Mesenchymal stem cell (in vitro differentiated cells and primary cell): ENCODE results near the gene TRAM2.

ENCODE experiments used
- DNase-seq: peaks from one replicate; pipeline ENCODE4 v3.0.0-alpha.2; 2013
- H2AFZ ChIP-seq: one replicate; pipeline ENCODE4 v1.6.1; 2013; ENCODE audit warnings: low read depth, mild to moderate bottlenecking, control low read depth, inconsistent platforms, low read length, moderate library complexity
- H2AK5ac ChIP-seq: 2 replicates; pipeline ENCODE4 v1.6.1; 2013; ENCODE audit warnings: low read length, moderate library complexity, mild to moderate bottlenecking, inconsistent platforms; ENCODE audit not compliant: severe bottlenecking
- H2BK120ac ChIP-seq: one replicate; pipeline ENCODE4 v1.6.1; 2013; ENCODE audit warnings: low read depth, mild to moderate bottlenecking, inconsistent platforms, low read length, moderate library complexity
- H2BK12ac ChIP-seq, 2 experiments: one replicate each; pipeline ENCODE4 v1.6.1; 2013; ENCODE audit warnings: inconsistent platforms in 2 of 2, low read length in 2 of 2, mild to moderate bottlenecking in 2 of 2, moderate library complexity in 2 of 2, control low read depth in 1 of 2
- H2BK15ac ChIP-seq: one replicate; pipeline ENCODE4 v1.6.1; 2013; ENCODE audit warnings: mild to moderate bottlenecking, low read depth, inconsistent platforms; ENCODE audit not compliant: poor library complexity, severe bottlenecking
- H2BK5ac ChIP-seq: 2 replicates; pipeline ENCODE4 v1.6.1; 2013; ENCODE audit warnings: low read depth, mild to moderate bottlenecking, low read length, control low read depth, inconsistent platforms; ENCODE audit not compliant: poor library complexity, severe bottlenecking
- H3K14ac ChIP-seq, 2 experiments: one replicate each; pipeline ENCODE4 v1.6.1; 2013; ENCODE audit warnings: inconsistent platforms in 2 of 2, low read length in 2 of 2, control low read depth in 1 of 2, mild to moderate bottlenecking in 1 of 2, moderate library complexity in 1 of 2
- H3K18ac ChIP-seq, 2 experiments: one replicate each; pipeline ENCODE4 v1.6.1; 2013; ENCODE audit warnings: inconsistent platforms in 2 of 2, low read length in 2 of 2, control low read depth in 1 of 2, low read depth in 1 of 2, mild to moderate bottlenecking in 1 of 2
- H3K23ac ChIP-seq, 2 experiments: one replicate each; pipeline ENCODE4 v1.6.1; 2013; ENCODE audit warnings: inconsistent platforms in 2 of 2, low read length in 2 of 2, mild to moderate bottlenecking in 2 of 2, moderate library complexity in 2 of 2, control low read depth in 1 of 2
- H3K27ac ChIP-seq: 2 replicates; pipeline ENCODE4 v1.5.1; 2013; ENCODE audit warnings: mild to moderate bottlenecking, moderate library complexity, low read length, control low read depth, inconsistent platforms; ENCODE audit not compliant: poor library complexity, severe bottlenecking
- H3K27me3 ChIP-seq, 2 experiments: 2 replicates each; pipeline versions ENCODE4 v1.6.1 to v1.7.0; 2013; ENCODE audit warnings: low read length in 2 of 2, mild to moderate bottlenecking in 2 of 2, moderate library complexity in 2 of 2, control low read depth in 1 of 2, inconsistent platforms in 1 of 2; ENCODE audit not compliant: control insufficient read depth in 1 of 2, insufficient read depth in 1 of 2
- H3K36me3 ChIP-seq, 2 experiments: 2 replicates each; pipeline versions ENCODE4 v1.6.1 to v1.7.0; 2013; ENCODE audit warnings: low read length in 2 of 2, control low read depth in 1 of 2, inconsistent platforms in 1 of 2, low read depth in 1 of 2, mild to moderate bottlenecking in 1 of 2; ENCODE audit not compliant: insufficient read depth in 2 of 2, control insufficient read depth in 1 of 2
- H3K4ac ChIP-seq, 2 experiments: one replicate each; pipeline ENCODE4 v1.6.1; 2013; ENCODE audit warnings: inconsistent platforms in 2 of 2, low read length in 2 of 2, mild to moderate bottlenecking in 2 of 2, moderate library complexity in 2 of 2, control low read depth in 1 of 2, low read depth in 1 of 2
- H3K4me1 ChIP-seq: 2 replicates; pipeline ENCODE4 v1.6.1; 2013; ENCODE audit warnings: low read depth, low read length, control low read depth; ENCODE audit not compliant: control insufficient read depth, insufficient read depth
- H3K4me2 ChIP-seq: 2 replicates; pipeline ENCODE4 v1.6.1; 2013; ENCODE audit warnings: low read length, mild to moderate bottlenecking, inconsistent platforms; ENCODE audit not compliant: poor library complexity, severe bottlenecking
- H3K4me3 ChIP-seq, 2 experiments: 2 replicates each; pipeline versions ENCODE4 v1.5.1 to v1.7.0; 2013; ENCODE audit warnings: low read length in 2 of 2, mild to moderate bottlenecking in 2 of 2, control low read depth in 1 of 2, low read depth in 1 of 2; ENCODE audit not compliant: insufficient read depth in 1 of 2
- H3K79me1 ChIP-seq: replicated peaks from 2 replicates; pipeline ENCODE4 v1.6.1; 2013; ENCODE audit warnings: mild to moderate bottlenecking, control low read depth, low read length, inconsistent platforms; ENCODE audit not compliant: poor library complexity, severe bottlenecking
- H3K9ac ChIP-seq: 2 replicates; pipeline ENCODE4 v1.7.0; 2013; ENCODE audit warnings: mild to moderate bottlenecking, low read length, moderate library complexity
- H3K9me3 ChIP-seq: 2 replicates; pipeline ENCODE4 v1.7.0; 2013; ENCODE audit warnings: mild to moderate bottlenecking, low read length; ENCODE audit not compliant: control insufficient read depth
- H4K8ac ChIP-seq: one replicate; pipeline ENCODE4 v1.6.1; 2013; ENCODE audit warnings: inconsistent platforms, mild to moderate bottlenecking, low read length, moderate library complexity
- H4K91ac ChIP-seq: one replicate; pipeline ENCODE4 v1.6.1; 2013; ENCODE audit warnings: mild to moderate bottlenecking, low read length, inconsistent platforms
- WGBS: methylation state at CpG from one replicate; pipeline ENCODE4 v1.1.7; 2013; ENCODE audit warnings: mixed read lengths; 5-methylcytosine and 5-hydroxymethylcytosine counted together

The TRAM2 gene

GRCh38 chr6:52566853-52567279, 10.0 kb downstream of the TRAM2 start:
- Histone ChIP-seq H3K36me3 (peaks cover 18 to 39% of the 10 kb centered on the region in 2 experiments), H2BK15ac (no peak overlapping the region), H2AFZ (no peak overlapping the region), H3K27ac (peak overlapping the region; percentile 77), H3K9ac (peak overlapping the region; percentile 55), H3K23ac (no peak overlapping the region), H3K9me3 (no peaks in the 10 kb centered on the region), H2BK120ac (no peak overlapping the region), H2BK12ac (peak overlapping the region in 1 of 2 experiments; percentile 75), H4K91ac (peak overlapping the region; percentile 92), H3K27me3 (no peaks in the 10 kb centered on the region), H3K4me2 (no peak overlapping the region), H4K8ac (no peak overlapping the region), H3K79me1 (no peaks in the 10 kb centered on the region), H3K4me1 (peaks cover 26% of the 10 kb centered on the region), H3K4ac (peak overlapping the region in 1 of 2 experiments; percentile 59), H2BK5ac (no peak overlapping the region), H2AK5ac (peak overlapping the region; percentile 91), H3K4me3 (no peak overlapping the region), H3K14ac (no peak overlapping the region), H3K18ac (peak overlapping the region; percentile 71 to 90)
- peak; percentile 99 for DNase-seq
- WGBS, result 10% methylated on average over 3 of the region's 3 CpGs

GRCh38 chr6:52566201-52566600, 10.7 kb downstream of the TRAM2 start:
- H2BK12ac ChIP-seq, result peak overlapping the region; percentile 75 to 91
- no peak overlapping the region for H2BK5ac ChIP-seq
- no peaks in the 10 kb centered on the region for H3K9me3 ChIP-seq
- H4K91ac ChIP-seq, result peak overlapping the region; percentile 92
- no peaks in the 10 kb centered on the region for H3K27me3 ChIP-seq
- peak overlapping the region; percentile 91 for H2AK5ac ChIP-seq
- peak overlapping the region; percentile 71 to 90 for H3K18ac ChIP-seq
- no peak overlapping the region for H4K8ac ChIP-seq
- peak overlapping the region in 1 of 2 experiments; percentile 78 for H3K14ac ChIP-seq
- H3K36me3 ChIP-seq, result peaks cover 16 to 36% of the 10 kb centered on the region in 2 experiments
- WGBS, result 87% methylated on average over 1 of the region's 2 CpGs
- peak overlapping the region; percentile 15 for H2BK15ac ChIP-seq
- peak overlapping the region; percentile 77 for H3K27ac ChIP-seq
- H3K79me1 ChIP-seq, result no peaks in the 10 kb centered on the region
- DNase-seq, result no peak
- no peak overlapping the region for H3K4me2 ChIP-seq
- H2BK120ac ChIP-seq, result peak overlapping the region; percentile 6
- H3K23ac ChIP-seq, result no peak overlapping the region
- H3K4me1 ChIP-seq, result peaks cover 25% of the 10 kb centered on the region
- peak overlapping the region; percentile 24 to 59 for H3K4ac ChIP-seq
- no peak overlapping the region for H2AFZ ChIP-seq
- peak overlapping the region; percentile 55 for H3K9ac ChIP-seq
- no peak overlapping the region for H3K4me3 ChIP-seq

GRCh38 chr6:52564856-52565255, 12.0 kb downstream of the TRAM2 start:
- H3K27me3 ChIP-seq, result no peaks in the 10 kb centered on the region
- H2BK15ac ChIP-seq, result no peak overlapping the region
- no peak overlapping the region for H2AK5ac ChIP-seq
- no peak overlapping the region for H3K27ac ChIP-seq
- no peak overlapping the region for H2BK120ac ChIP-seq
- no peak overlapping the region for H3K4me3 ChIP-seq
- H2BK5ac ChIP-seq, result no peak overlapping the region
- H3K18ac ChIP-seq, result no peak overlapping the region
- H3K4ac ChIP-seq, result no peak overlapping the region
- no peaks in the 10 kb centered on the region for H3K79me1 ChIP-seq
- peaks cover 15 to 36% of the 10 kb centered on the region in 2 experiments for H3K36me3 ChIP-seq
- no peak overlapping the region for H3K4me2 ChIP-seq
- H3K23ac ChIP-seq, result no peak overlapping the region
- H3K9me3 ChIP-seq, result no peaks in the 10 kb centered on the region
- DNase-seq, result no peak
- no peak overlapping the region for H4K91ac ChIP-seq
- no peak overlapping the region for H3K14ac ChIP-seq
- peaks cover 20% of the 10 kb centered on the region for H3K4me1 ChIP-seq
- no peak overlapping the region for H2AFZ ChIP-seq
- H4K8ac ChIP-seq, result no peak overlapping the region
- H3K9ac ChIP-seq, result no peak overlapping the region
- 99% methylated on average over 3 of the region's 3 CpGs for WGBS
- H2BK12ac ChIP-seq, result peak overlapping the region in 1 of 2 experiments; percentile 4

- Histone ChIP-seq H2AFZ (no peak overlapping the region), H4K8ac (no peak overlapping the region), H3K9ac (no peak overlapping the region), H3K4me1 (peaks cover 21% of the 10 kb centered on the region), H3K4me2 (no peak overlapping the region), H3K27ac (no peak overlapping the region), H3K4ac (no peak overlapping the region), H2AK5ac (no peak overlapping the region), H3K79me1 (no peaks in the 10 kb centered on the region), H4K91ac (no peak overlapping the region), H3K36me3 (peaks cover 13 to 44% of the 10 kb centered on the region in 2 experiments), H3K14ac (no peak overlapping the region), H3K9me3 (no peaks in the 10 kb centered on the region), H2BK15ac (no peak overlapping the region), H2BK12ac (no peak overlapping the region), H3K4me3 (no peak overlapping the region), H3K23ac (no peak overlapping the region), H3K27me3 (no peaks in the 10 kb centered on the region), H2BK120ac (no peak overlapping the region), H3K18ac (no peak overlapping the region), H2BK5ac (no peak overlapping the region)
- no peak for DNase-seq
- 59% methylated on average over 3 of the region's 3 CpGs for WGBS
These were observed 13.9 kb downstream of the TRAM2 start for GRCh38 chr6:52562911-52563310.
